D721Med (cell line): ENCODE data around the gene CCDC197.

Source experiments
- DNase-seq: peaks from one replicate; pipeline ENCODE4 v3.0.0; 2011; ENCODE audit warnings: low spot score; ENCODE audit not compliant: insufficient read length
- FAIRE-seq: peaks from 2 replicates; lab custom pipeline; 2011; peaks lifted over from hg19 to GRCh38; lab: Jason Lieb, UNC
- CTCF ChIP-seq: IDR thresholded peaks from 2 replicates; pipeline ENCODE4 v1.5.1; 2012; ENCODE audit warnings: mild to moderate bottlenecking, control low read depth; ENCODE audit not compliant: insufficient read depth; ENCODE audit errors: missing control alignments

The CCDC197 gene

GRCh38 chr14:93957751-93958566 lies 39.1 kb upstream of the CCDC197 start:
- DNase-seq (no peak), FAIRE-seq (no peak)
- no peak for TF ChIP-seq CTCF

- DNase-seq (no peak), FAIRE-seq (no peak)
- TF ChIP-seq CTCF, result no peak
These were observed 38.4 kb upstream of the CCDC197 start for GRCh38 chr14:93958567-93959238.

- TF ChIP-seq CTCF, result no peak
- DNase-seq (no peak), FAIRE-seq (no peak)
These were observed 37.6 kb upstream of the CCDC197 start for GRCh38 chr14:93959239-93960107.

- FAIRE-seq (no peak), DNase-seq (no peak)
- TF ChIP-seq CTCF, result no peak
These were observed 37.0 kb upstream of the CCDC197 start for GRCh38 chr14:93960108-93960475.

GRCh38 chr14:93960774-93961438 lies 36.2 kb upstream of the CCDC197 start:
- DNase-seq (no peak), FAIRE-seq (no peak)
- TF ChIP-seq CTCF, result no peak

- FAIRE-seq (no peak), DNase-seq (no peak)
- no peak for TF ChIP-seq CTCF
These were observed 35.5 kb upstream of the CCDC197 start for GRCh38 chr14:93961620-93962019.
